CD4-positive, alpha-beta T cell (primary cell): ENCODE data around the gene MDM1. TPM values are rescaled to one million over a fixed set of nuclear protein-coding genes. Genes with fewer than 3 reads are reported as not detected.

ENCODE experiments used
- ATAC-seq: fragments of 200-7000 bp; cut with Tn5 transposase; one replicate; pipeline ENCODE4 v1.10.0; 2022; ENCODE audit warnings: mild to moderate bottlenecking; ENCODE audit not compliant: poor library complexity
- CTCF ChIA-PET: fragments of 350-600 bp; sonication (Branson Sonifier 250); formaldehyde crosslinking; loops from one replicate; lab custom pipeline; 2021; ENCODE audit warnings: antibody characterized with exemption, inconsistent platforms; lab: Charles Lee
- POLR2A ChIA-PET: fragments of 350-600 bp; sonication (Branson Sonifier 250); formaldehyde crosslinking; loops from one replicate; lab custom pipeline; 2021; ENCODE audit warnings: antibody characterized with exemption, inconsistent platforms; lab: Charles Lee
- DNase-seq, 14 experiments: peaks; one replicate each; pipeline ENCODE4 v3.0.0-alpha.2; 2013 to 2020; ENCODE audit warnings: mixed read lengths in 2 of 14
- H3K27ac ChIP-seq, 2 donors: one replicate each; pipeline versions ENCODE4 v1.5.1 to v1.7.0; 2013; ENCODE audit warnings: low read length in 2 of 2, low read depth in 1 of 2, mild to moderate bottlenecking in 1 of 2
- H3K27me3 ChIP-seq, 2 experiments: 1 replicate in 1 of 2; 2 replicates in 1 of 2; pipeline versions ENCODE4 v1.6.1 to v1.7.0; 2013; ENCODE audit warnings: low read length in 2 of 2, control low read depth in 1 of 2, mild to moderate bottlenecking in 1 of 2, moderate library complexity in 1 of 2; ENCODE audit not compliant: insufficient read depth in 2 of 2, control insufficient read depth in 1 of 2
- H3K36me3 ChIP-seq: one replicate; pipeline ENCODE4 v1.6.1; 2013; ENCODE audit warnings: low read length, control low read depth; ENCODE audit not compliant: insufficient read depth
- H3K4me1 ChIP-seq: one replicate; pipeline ENCODE4 v1.6.1; 2013; ENCODE audit warnings: low read length, control low read depth; ENCODE audit not compliant: insufficient read depth
- H3K4me3 ChIP-seq: one replicate; pipeline ENCODE4 v1.5.1; 2013; ENCODE audit warnings: mild to moderate bottlenecking, low read length, moderate library complexity
- H3K9me3 ChIP-seq, 2 experiments: 1 replicate in 1 of 2; 2 replicates in 1 of 2; pipeline versions ENCODE4 v1.6.1 to v1.7.0; 2013; ENCODE audit warnings: low read length in 2 of 2, mild to moderate bottlenecking in 2 of 2, control low read depth in 1 of 2, moderate library complexity in 1 of 2; ENCODE audit not compliant: control insufficient read depth in 1 of 2, insufficient read depth in 1 of 2
- H3K27ac Mint-ChIP-seq: one replicate; pipeline ENCODE4 v1.8.0; 2020; ENCODE audit warnings: mixed read lengths
- H3K27me3 Mint-ChIP-seq: one replicate; pipeline ENCODE4 v1.8.0; 2021; ENCODE audit warnings: mixed read lengths
- H3K36me3 Mint-ChIP-seq: one replicate; pipeline ENCODE4 v1.8.0; 2021; ENCODE audit warnings: low read depth, mixed read lengths
- H3K4me1 Mint-ChIP-seq: one replicate; pipeline ENCODE4 v1.8.0; 2021; ENCODE audit warnings: low read depth, mixed read lengths
- H3K4me3 Mint-ChIP-seq: one replicate; pipeline ENCODE4 v1.8.0; 2020; ENCODE audit warnings: mild to moderate bottlenecking, mixed read lengths
- H3K9me3 Mint-ChIP-seq: one replicate; pipeline ENCODE4 v1.8.0; 2020; ENCODE audit warnings: mixed read lengths
- intact Hi-C, 2 experiments: fragments of 100-400 bp; cut with DNase I in 1 of 2; cut with micrococcal nuclease in 1 of 2; formaldehyde crosslinking; loops; one replicate each; pipeline versions ENCODE4 v1.15.1 to v1.9.0; 2023 to 2025; cut with DNase I, micrococcal nuclease
- total RNA-seq, 174 experiments: library from RNA in 2 of 174; stranded (reverse) in 2 of 174; gene quantifications; one replicate each; pipeline ENCODE4 v1.2.3 and lab custom pipeline; 2021 to 2026
- TF ChIP-seq, protein P1 (sequence below): fragments of 200-600 bp; IDR thresholded peaks from one replicate; pipeline ENCODE4 v1.8.0; 2022; ENCODE audit warnings: antibody characterized with exemption, mild to moderate bottlenecking

The MDM1 gene
- total RNA-seq, 2 experiments from 2014 or later = 11.0 to 11.6 TPM

DNA sequence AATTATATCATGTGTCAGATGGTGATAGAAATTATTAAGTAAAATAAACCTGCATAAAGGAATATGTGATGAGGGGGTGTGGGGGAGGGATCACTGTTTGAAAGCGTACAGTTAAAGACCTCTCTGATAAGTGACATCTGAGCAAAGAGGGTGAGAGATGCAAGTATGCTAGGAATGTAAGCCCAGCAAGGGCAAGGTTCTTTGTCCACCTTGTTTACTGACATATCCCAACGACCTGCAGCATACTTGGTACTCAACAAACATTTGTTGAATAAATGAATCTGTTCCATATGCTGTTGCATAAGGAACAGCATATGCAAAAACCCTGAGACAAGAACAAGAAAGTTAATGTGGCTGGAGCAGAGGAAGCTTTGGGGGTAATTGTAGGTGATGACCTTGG is 12.0 kb upstream of the MDM1 start:
- no peak overlapping the region for H3K4me3 ChIP-seq
- intact Hi-C loops = no loop called here
- Mint-ChIP-seq H3K36me3 (no peaks in the 10 kb centered on the region), H3K9me3 (no peaks in the 10 kb centered on the region), H3K4me3 (no peak overlapping the region), H3K4me1 (peaks cover 7% of the 10 kb centered on the region), H3K27ac (no peak overlapping the region), H3K27me3 (no peaks in the 10 kb centered on the region)
- ATAC-seq = no peak
- TF ChIP-seq, protein P1, sequence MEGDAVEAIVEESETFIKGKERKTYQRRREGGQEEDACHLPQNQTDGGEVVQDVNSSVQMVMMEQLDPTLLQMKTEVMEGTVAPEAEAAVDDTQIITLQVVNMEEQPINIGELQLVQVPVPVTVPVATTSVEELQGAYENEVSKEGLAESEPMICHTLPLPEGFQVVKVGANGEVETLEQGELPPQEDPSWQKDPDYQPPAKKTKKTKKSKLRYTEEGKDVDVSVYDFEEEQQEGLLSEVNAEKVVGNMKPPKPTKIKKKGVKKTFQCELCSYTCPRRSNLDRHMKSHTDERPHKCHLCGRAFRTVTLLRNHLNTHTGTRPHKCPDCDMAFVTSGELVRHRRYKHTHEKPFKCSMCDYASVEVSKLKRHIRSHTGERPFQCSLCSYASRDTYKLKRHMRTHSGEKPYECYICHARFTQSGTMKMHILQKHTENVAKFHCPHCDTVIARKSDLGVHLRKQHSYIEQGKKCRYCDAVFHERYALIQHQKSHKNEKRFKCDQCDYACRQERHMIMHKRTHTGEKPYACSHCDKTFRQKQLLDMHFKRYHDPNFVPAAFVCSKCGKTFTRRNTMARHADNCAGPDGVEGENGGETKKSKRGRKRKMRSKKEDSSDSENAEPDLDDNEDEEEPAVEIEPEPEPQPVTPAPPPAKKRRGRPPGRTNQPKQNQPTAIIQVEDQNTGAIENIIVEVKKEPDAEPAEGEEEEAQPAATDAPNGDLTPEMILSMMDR = no peak
- POLR2A ChIA-PET = no interaction called here
- peaks cover 4% of the 10 kb centered on the region for H3K4me1 ChIP-seq
- DNase-seq = no peak
- H3K36me3 ChIP-seq = no peaks in the 10 kb centered on the region
- CTCF ChIA-PET = no interaction called here
- H3K27me3 ChIP-seq = peaks cover 0 to 4% of the 10 kb centered on the region in 2 experiments
- no peaks in the 10 kb centered on the region for H3K9me3 ChIP-seq
- no peak overlapping the region for H3K27ac ChIP-seq

DNA sequence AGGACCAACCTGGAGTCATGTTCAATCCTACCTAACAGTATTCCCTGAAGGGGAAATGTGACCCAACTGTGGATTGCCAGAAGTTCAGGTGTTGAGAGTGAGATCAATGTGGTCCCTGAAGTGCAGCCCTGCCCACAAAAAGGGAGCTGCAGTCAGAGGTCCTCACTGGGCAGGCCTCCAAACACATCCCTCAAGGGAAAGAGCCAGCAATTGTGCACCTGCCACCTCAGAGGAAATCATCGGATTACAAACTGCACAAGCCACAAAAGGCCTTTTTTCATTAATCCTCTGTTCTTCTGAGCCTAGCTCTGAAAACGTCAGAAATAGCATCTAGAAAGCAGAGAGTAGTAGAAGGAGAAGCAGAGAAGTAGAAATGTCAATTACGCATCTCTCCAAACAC is 10.8 kb upstream of the MDM1 start:
- ATAC-seq (no peak), DNase-seq (no peak)
- no peaks in the 10 kb centered on the region for H3K36me3 ChIP-seq
- H3K4me1 ChIP-seq = peaks cover 4% of the 10 kb centered on the region
- H3K4me3 ChIP-seq = no peak overlapping the region
- H3K9me3 ChIP-seq = no peaks in the 10 kb centered on the region
- H3K27me3 ChIP-seq = peaks cover 0 to 4% of the 10 kb centered on the region in 2 experiments
- TF ChIP-seq, protein P1 = no peak
- no peaks in the 10 kb centered on the region for H3K27me3 Mint-ChIP-seq
- intact Hi-C loops = no loop called here
- H3K27ac ChIP-seq = no peak overlapping the region
- ChIA-PET CTCF (no interaction called here), POLR2A (interaction anchor here (0.5 kb wide), 1 partner anchor 402 kb away, joined by 3 read pairs; no protein-coding TSS in a partner anchor)
- no peaks in the 10 kb centered on the region for H3K36me3 Mint-ChIP-seq
- no peaks in the 10 kb centered on the region for H3K9me3 Mint-ChIP-seq
- H3K27ac Mint-ChIP-seq = no peak overlapping the region
- peaks cover 7% of the 10 kb centered on the region for H3K4me1 Mint-ChIP-seq
- H3K4me3 Mint-ChIP-seq = no peak overlapping the region

DNA sequence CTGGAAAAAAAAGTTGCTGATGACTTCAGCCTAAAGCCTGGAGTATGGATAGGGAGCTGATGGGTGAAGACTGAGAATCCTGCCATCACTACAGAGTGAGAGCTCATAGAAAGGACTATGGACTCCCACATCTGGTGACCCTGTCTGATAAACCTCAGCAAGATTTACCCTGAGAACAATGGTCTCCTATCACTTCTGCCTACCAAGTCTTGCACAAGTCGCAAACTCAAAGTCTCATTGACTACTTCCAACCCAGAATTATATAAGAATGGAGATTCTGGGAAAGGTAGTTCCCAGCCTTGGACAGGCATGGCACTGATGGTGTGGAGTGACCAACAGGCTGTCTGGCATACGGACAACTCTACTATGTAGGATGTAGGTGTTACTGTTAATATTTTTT is 9.7 kb upstream of the MDM1 start:
- H3K4me3 Mint-ChIP-seq = no peak overlapping the region
- intact Hi-C loops = no loop called here
- Histone ChIP-seq H3K9me3 (no peaks in the 10 kb centered on the region), H3K4me3 (no peak overlapping the region), H3K36me3 (no peaks in the 10 kb centered on the region), H3K27me3 (peaks cover 0 to 4% of the 10 kb centered on the region in 2 experiments), H3K27ac (no peak overlapping the region), H3K4me1 (peaks cover 4% of the 10 kb centered on the region)
- no peaks in the 10 kb centered on the region for H3K27me3 Mint-ChIP-seq
- no peak overlapping the region for H3K27ac Mint-ChIP-seq
- DNase-seq = no peak
- ChIA-PET POLR2A (no interaction called here), CTCF (no interaction called here)
- ATAC-seq = no peak
- peaks cover 7% of the 10 kb centered on the region for H3K4me1 Mint-ChIP-seq
- no peaks in the 10 kb centered on the region for H3K36me3 Mint-ChIP-seq
- H3K9me3 Mint-ChIP-seq = no peaks in the 10 kb centered on the region
- TF ChIP-seq, protein P1 = no peak
